ENCODE data around the gene SPOUT1.

SPOUT1 gene

DNA sequence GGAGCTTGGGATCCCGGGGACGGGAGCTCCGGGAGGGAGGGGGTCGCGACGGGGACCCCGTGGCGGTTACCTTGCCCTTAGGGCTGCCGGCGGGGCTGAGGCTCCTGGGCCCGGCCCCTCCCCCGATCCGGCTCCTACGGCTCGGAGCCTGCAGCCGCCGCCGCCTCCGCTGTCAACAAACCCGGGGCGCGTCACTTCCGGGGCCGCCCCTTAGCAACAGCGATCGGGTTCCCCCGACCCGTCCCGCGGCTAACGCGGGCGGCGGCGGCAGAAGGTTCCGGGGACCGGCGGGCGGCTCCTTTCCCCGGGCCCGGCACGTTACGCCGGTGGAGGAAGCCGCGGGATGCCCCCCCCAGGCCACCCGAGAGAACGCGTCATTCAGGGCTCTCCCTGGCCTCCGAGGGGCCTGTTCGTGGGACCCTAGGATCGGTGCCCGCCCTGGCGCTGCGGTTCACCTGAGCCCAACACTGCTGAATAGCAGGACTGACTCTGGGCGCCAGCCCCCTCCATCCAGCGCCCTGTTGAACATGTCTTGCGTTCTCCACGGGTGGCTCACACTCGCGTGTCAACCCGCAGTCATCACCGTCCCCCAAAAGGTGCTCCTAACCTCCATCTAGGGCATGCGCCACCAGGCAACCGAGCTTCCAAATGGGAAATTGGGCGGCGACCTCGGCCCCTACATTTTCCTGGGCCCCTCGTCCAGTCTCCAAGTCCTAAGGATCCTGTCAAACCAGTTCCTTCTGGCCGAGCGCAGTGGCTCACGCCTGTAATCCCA lies 57.7 kb downstream of the SPOUT1 start, which contains the start of gene ZER1:
TSS of gene ZER1 (minus strand) at position 183 of the 775 bp plus-strand sequence. CDS start 16,362 bp downstream, outside the sequence.
- peak; percentile 92 for DNase-seq (ENCODE audit: low read depth)

DNA sequence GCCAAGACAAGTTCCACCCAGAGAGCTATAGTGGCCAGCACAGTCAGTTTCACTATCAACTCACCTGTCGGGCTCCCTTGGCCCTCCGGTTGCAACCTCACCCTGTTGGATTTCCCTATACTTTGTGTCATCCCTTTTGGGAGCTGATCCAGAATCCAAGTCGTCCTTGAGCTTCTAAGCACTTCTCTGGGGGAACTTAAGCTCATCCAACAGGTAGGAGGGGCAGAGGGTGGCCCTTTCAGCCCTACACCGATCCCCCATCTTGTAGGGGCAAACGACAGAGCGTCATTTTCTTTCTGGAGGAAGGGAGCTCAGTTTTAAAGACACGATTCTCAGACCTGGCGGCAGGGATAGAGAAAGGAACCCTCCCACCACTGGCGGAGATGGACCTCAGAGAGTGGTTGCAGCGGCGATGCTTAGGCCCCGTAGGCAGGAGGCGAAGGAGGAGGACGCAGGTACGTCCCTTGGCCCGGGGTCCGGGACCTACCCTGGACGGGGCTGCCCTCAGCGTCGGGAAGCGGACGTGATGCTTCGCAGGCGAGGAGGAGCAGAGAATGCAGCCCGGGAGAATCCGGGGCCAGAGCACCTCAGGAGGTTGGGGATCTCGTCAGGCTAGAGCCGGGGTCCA lies 58.4 kb downstream of the SPOUT1 start:
- DNase-seq (ENCODE audit: low read depth): peak; percentile 47

DNA sequence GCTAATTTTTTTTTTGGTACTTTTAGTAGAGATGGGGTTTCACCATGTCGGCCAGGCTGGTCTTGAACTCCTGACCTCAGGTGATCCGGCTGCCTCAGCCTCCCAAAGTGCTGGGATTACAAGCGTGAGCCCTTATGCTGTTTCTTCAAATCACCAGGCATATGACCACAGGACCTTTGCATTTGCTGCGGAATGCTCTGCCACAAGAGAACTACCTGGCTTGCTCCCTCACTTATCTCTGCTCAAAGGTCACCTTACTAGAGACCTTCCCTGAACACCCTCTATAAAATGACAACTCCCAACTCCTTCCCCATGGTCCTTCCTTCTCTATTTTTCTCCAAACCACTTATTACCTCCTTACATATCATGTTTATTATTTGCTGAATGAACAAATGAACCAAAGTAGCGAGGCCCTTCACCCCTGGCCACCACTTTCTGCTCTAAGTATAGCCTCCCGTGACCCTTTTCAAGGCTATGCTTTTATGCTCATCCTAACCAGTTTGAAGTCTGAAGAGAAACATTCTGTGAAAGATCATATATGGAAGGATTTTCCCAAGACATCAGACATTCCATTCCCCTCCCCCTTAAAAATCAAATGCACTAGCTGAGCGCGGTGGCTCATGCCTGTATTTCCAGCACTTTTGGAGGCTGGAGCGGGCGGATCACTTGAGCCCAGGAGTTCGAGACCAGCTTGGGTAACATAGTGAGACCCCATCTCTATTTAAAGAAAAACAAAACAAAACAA lies 59.1 kb downstream of the SPOUT1 start:
- no peak for DNase-seq (ENCODE audit: low read depth)
